Retinal pigment epithelial cell (primary cell): ENCODE measurements around the gene FBP1.

Experiments
- DNase-seq: peaks from one replicate; pipeline ENCODE4 v3.0.0-alpha.2; 2010; ENCODE audit warnings: low read depth
- H3K4me3 ChIP-seq: 2 replicates; pipeline ENCODE4 v1.5.1; 2011; ENCODE audit warnings: mild to moderate bottlenecking, low read length, control low read depth, moderate library complexity
- CTCF ChIP-seq: conservative IDR thresholded peaks from 2 replicates; pipeline ENCODE4 v1.5.1; 2011; ENCODE audit warnings: low read depth, low read length, control low read depth, inconsistent platforms

The FBP1 gene

GRCh38 chr9:94643741-94644140 is 4.4 kb upstream of the FBP1 start:
- no peak for DNase-seq
- no peak overlapping the region for H3K4me3 ChIP-seq
- TF ChIP-seq CTCF: no peak

- no peak for TF ChIP-seq CTCF
- no peak for DNase-seq
- no peak overlapping the region for H3K4me3 ChIP-seq
These were observed 3.9 kb upstream of the FBP1 start for GRCh38 chr9:94643176-94643575.

- TF ChIP-seq CTCF: no peak
- DNase-seq: no peak
- no peak overlapping the region for H3K4me3 ChIP-seq
These were observed 3.2 kb upstream of the FBP1 start for GRCh38 chr9:94642501-94642900.

GRCh38 chr9:94639999-94640376 is 670 bp upstream of the FBP1 start:
- peak overlapping the region; percentile 53 for H3K4me3 ChIP-seq
- TF ChIP-seq CTCF: no peak
- no peak for DNase-seq

- TF ChIP-seq CTCF: no peak
- H3K4me3 ChIP-seq: peak overlapping the region; percentile 53
- no peak for DNase-seq
These were observed 820 bp downstream of the FBP1 start for GRCh38 chr9:94638335-94639060.

- H3K4me3 ChIP-seq: no peak overlapping the region
- no peak for TF ChIP-seq CTCF
- no peak for DNase-seq
These were observed 6.6 kb downstream of the FBP1 start for GRCh38 chr9:94632737-94633136.

GRCh38 chr9:94631599-94631998 is 7.7 kb downstream of the FBP1 start:
- no peak for DNase-seq
- no peak overlapping the region for H3K4me3 ChIP-seq
- TF ChIP-seq CTCF: no peak
